Measurements from ENCODE around the gene DDX51.
A peak's percentile ranks its signal among the peaks of the same experiment; 100 is the strongest.
"Not testable (repeated sequence)": the region's sequence is repeated elsewhere in the genome, so short reads cannot be mapped to it uniquely, and the experiment has no call there.

DDX51 gene

DNA sequence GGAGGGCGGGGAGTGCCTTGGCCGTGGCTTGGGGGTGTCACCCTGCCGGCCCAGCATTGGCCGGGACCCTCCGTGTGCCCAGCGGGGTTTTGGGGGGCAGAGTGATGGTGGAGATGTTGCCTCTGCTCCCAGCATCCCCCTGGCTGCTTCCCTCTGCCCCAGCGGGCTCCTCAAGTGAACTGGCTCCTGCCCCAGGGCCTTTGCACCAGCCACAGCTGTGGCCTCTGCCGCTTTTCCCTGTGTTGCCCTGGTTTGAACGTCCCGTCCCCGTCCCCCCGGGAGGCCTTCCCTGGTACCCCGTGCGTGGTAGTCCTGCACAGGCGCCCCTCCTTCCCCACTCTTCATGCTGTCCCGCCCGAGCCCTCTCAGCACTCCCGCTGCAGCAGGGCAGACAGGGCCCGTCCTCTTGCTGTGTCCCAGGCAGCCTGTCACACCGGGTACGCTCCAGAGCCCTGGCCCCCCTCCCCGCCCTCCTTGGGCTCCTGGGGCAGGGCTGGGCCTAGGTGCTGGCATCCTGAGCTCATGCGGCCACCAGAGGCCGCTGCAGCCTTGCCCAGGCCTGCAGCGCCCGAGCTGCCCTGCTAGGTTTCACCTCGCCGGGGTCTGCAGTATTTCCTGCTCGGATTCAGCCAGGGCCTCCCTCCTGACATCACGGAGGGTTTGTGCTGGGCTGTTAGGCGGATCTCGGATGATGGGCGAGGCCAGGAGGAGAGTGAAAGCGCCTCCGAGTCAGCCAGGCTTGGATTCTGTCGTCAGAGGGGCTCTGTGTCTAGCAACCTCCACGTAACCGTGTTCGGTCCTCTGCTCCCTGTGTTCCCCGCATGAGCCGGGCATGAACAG is 9.6 kb upstream of the DDX51 start:
- peak; percentile 72 for DNase-seq

DNA sequence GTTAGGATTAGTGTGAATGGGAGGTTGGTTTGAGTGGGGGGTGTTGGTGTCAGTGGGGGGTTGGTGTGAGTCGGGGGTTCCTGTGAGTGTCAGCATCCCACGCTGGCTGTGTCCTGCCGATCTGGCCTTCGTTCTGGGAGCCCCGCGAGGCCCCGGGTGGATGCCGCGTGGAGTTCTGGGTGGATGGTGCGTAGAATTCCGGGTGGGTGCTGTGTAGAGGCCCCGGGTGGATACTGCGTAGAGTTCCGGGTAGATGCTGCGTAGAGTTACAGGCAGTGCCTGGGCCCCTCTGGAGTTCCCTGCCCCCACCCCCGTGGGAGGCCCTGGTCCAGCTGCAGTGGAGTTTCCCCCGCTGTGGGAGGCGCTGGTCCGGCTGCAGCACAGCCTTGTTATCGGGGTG is 8.8 kb upstream of the DDX51 start:
- DNase-seq: no peak

DNA sequence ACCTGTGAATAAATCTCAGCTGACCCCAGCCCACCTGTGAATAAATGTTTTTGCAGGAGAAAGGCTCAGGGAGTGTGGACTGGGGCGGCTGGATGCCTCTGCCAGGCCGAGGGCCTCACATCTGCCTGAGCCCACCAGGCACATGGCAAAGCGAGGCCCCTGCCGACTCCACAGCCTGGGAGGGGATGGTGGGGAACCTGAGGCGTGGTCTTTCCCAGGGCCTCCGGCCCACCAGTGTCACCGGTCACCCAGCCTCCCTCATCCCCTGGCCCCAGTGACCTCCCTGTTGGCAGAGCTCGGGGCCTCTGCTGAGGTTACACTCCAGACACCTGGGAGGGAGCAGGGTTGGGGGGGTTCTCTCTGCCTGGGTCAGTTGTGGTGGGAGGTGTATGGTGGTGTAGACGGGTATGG is 8.3 kb upstream of the DDX51 start:
- no peak for DNase-seq

DNA sequence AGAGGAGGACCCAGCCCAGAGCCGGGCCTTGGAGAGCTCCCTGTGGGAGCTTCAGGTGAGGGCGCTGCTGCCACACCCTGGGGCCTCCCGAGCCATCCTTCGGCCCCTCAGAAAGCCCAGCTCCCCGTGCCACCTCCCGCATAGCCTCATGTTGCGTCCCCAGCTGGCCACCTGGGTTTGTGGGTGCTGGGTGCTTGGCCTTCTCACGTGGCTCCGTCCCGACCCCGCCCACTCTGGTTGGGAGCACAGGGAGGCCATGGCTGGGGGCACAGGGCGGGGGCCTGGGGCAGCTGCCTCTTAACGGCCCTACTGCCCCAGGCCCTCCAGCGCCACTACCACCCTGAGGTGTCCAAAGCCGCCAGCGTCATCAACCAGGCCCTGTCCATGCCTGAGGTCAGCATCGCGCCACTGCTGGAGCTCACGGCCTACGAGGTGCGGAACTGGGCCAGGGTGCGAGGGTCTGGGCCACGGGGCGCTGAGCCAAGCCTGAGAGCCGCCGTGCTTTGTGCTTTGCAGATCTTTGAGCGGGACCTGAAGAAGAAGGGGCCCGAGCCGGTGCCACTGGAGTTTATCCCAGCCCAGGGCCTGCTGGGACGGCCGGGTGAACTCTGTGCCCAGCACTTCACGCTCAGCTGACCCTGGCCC is 7.8 kb upstream of the DDX51 start:
- no peak for DNase-seq

DNA sequence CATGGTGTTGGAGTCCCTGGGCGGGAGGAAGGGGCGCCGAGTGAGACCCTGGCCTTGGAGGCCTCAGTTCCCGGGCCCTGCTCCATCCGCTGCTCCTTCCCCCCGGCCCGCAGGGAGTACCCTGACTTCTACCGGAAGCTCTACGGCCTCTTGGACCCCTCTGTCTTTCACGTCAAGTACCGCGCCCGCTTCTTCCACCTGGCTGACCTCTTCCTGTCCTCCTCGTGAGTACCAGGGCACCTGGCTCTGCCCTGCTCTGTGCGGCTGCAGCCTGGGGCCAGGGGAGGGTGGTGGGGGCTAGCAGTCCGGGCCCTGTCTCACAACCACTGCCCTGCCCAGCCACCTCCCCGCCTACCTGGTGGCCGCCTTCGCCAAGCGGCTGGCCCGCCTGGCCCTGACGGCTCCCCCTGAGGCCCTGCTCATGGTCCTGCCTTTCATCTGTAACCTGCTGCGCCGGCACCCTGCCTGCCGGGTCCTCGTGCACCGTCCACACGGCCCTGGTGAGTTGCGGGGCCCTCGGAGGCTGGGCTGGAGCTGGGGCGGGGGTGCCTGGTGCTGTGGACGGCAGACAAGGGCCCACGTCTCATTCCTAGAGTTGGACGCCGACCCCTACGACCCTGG is 7.1 kb upstream of the DDX51 start:
- DNase-seq: no peak

DNA sequence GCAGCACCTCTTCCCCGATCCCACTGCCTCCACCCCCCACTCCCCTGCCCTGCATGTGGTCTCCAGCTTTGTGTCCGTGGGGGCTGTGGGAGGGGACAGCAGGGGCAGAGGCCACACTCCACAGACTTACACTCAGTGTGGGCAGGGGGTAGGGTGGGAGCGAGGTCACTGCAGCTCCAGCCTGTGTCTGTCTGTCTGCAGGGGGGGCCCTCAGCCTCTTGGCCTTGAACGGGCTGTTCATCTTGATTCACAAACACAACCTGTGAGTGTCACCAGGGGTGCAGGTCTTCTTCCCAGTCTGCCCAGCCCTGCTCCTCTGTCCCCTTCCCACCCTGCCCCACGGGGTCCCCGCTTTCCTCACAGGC is 6.6 kb upstream of the DDX51 start:
- no peak for DNase-seq

DNA sequence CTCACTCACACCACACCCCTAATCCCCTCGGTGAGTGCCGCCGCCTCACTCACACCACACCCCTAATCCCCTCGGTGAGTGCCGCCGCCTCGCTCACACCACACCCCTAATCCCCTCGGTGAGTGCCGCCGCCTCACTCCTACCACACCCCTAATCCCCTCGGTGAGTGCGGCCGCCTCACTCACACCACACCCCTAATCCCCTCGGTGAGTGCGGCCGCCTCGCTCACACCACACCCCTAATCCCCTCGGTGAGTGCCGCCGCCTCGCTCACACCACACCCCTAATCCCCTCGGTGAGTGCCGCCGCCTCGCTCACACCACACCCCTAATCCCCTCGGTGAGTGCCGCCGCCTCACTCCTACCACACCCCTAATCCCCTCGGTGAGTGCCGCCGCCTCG is 5.4 kb upstream of the DDX51 start:
- DNase-seq: not testable (repeated sequence)

DNA sequence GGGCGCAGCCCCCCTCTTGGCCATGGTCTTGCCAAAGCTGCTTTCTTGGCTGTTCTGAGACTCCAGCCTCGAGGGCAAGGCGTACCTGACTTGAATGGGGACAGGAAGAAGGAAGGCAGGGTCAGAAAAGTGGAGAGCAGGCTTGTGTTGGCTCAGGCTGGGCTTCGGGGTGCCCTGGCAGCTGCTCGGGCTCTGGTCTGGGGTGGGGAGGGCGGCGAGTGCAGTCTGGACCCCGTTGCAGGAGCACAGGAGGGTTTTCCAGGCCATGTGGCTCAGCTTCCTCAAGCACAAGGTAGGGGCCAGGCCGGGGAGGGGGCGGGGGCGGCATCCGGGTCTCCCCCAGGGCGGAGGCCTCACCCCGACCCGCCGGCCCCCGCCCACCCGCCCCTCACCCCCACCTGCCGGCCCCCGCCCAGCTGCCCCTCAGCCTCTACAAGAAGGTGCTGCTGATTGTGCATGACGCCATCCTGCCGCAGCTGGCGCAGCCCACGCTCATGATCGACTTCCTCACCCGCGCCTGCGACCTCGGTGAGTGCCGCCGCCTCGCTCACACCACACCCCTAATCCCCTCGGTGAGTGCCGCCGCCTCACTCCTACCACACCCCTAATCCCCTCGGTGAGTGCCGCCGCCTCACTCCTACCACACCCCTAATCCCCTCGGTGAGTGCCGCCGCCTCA is 4.4 kb upstream of the DDX51 start:
- DNase-seq: no peak

DNA sequence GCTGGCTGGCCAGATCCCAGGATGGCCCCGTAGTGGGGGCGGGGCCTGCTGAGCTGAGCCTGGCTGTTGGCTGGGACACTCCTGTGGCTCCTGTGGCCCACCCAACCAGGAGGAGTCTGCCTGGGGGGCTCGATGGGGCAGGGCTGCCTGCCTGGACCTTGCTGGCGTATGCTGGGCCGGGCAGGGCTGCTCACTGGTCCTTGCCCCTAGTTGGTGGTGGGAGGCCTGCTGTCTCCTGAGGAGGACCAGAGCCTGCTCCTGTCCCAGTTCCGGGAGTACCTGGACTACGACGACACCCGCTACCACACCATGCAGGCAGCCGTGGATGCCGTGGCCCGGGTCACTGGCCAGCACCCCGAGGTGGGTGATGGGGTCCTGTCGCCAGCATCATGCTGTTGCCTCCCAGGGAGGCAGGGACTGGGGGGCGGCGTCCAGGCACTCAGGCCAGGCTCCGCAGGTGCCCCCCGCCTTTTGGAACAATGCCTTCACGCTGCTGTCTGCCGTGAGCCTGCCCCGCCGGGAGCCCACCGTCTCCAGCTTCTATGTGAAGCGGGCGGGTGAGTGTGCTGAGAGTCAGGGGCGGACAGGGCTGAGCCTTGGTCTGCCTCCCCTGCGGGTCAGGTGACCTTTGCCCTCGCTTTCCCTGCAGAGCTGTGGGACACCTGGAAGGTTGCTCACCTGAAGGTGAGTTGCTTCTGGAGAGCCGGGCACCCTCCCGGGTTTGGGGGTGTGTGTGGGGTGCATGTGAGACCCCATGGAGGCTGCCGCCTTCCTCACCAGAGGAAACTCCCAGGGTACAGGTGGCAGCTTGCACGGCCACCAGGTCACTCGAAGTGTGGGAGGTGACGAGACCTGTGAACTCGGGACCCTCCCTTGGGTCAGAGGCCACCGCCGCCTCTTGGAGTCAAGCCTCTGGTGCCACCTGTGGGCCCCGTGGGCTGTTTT is 3.6 kb upstream of the DDX51 start:
- no peak for DNase-seq

DNA sequence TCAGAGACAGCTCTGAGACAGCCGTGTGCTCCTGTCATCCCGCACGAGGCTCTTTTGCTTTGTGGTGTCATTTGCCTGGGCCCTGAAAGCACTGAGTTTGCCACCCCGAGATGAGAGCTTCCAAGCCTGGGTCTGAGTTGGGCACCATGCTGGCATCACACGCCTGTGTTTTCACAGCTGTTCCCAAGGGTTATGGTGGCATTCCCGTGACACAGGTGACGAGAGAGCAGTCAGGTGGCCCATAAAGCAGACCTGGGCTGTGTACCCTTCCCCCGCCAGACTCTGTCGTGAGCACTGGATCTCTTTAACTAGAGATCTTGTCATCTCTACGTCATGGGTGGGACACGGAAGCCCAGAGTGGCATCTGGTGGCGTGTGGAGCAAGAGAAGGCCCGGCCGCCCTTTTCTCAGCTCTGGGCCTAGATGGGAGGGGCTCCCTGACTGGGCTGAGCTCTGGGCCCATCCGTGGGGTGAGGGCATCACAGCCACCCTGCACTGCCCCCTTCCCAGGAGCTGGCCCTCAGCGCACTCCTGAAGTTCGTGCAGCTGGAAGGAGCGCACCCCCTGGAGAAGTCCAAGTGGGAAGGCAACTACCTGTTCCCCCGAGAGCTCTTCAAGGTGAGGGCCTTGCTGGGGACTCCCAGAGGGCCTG is 2.8 kb upstream of the DDX51 start:
- DNase-seq: no peak

DNA sequence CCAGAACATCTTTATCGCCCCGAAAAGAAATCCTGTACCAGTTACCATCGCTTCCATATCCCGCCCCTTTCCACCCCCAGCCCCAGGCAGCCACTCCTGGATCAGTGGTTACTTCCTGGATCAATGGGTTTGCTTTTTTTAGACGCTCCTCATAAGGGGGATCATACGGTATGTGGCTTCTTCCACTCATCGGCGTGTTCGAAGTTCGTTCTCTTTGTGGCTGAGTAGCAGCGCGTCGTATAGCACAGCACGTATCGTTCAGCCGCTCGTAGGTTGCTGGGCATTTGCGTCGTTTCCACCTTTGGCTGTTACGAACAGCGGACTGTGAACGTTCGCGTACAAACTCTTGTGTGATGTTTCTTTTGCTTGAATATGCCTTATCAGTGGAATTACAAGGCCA is 2.0 kb upstream of the DDX51 start:
- no peak for DNase-seq

DNA sequence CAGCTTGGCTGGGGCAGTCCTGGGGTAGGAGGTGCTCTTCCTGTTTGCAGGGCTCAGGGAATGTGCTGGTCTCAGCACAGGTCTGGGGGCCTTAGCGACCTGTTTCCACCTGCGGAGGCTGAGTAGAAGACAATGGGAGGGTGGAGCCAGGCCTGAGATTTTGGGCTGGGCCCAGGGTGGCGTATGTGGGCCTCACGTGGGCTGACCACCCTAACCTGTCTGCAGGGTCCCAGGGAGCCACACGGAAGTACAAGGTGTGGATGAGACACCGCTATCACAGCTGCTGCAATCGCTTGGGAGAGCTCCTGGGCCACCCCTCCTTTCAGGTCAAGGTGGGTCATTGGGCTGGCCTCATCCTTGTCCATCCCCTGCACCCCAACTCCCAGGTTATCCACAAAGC is 1.2 kb upstream of the DDX51 start:
- no peak for DNase-seq

DNA sequence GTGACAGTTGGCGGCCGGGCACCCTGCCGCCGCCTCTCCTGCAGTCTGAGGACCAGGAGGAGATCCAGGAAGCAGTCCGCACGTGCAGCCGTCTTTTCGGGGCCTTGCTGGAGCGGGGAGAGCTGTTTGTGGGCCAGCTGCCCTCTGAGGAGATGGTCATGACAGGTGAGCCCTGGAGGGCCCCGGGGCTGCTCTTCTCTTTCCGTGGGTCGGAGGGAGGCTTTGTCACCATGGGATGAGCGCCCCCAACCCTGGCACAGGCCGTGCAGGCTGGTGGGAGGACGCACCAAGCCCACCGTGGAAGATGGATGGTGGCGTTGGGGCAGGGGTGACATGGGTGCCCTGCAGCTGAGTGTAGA is 670 bp upstream of the DDX51 start:
- DNase-seq: no peak

DNA sequence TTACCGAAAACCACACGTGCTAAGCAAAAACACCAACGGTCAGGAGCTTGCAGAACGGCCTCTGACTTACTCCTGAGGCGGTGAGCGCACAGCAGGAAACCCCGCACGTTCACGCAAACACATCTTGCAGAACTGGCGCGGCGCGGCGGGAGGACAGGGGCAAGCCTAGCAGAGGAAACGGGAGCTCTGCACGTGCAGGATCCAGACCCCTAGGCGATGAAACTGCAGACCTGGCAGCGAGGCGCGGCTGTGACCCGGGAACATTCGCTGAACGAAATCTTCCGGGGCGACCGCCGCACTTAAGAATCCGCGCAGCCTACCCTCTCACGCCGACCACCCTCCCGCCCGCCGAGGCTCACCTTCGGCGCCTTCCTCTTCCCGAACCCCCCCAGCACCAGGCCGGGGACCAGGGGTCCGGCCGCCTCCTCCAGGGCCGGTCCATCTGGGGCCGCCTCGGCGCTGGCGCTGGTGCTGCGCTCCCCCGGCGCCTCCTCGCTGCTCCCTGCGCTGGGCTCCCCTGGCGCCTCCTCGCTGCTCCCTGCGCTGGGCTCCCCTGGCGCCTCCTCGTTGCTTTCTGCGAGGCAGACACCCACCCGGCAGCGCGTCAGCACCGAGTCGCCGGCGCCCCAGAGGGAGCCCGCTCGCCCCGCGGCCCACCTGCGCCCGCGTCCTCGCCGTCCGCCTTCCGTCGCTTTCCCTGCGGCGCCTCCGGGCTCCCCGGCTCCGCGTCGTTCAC is 615 bp downstream of the DDX51 start:
- no peak for DNase-seq

DNA sequence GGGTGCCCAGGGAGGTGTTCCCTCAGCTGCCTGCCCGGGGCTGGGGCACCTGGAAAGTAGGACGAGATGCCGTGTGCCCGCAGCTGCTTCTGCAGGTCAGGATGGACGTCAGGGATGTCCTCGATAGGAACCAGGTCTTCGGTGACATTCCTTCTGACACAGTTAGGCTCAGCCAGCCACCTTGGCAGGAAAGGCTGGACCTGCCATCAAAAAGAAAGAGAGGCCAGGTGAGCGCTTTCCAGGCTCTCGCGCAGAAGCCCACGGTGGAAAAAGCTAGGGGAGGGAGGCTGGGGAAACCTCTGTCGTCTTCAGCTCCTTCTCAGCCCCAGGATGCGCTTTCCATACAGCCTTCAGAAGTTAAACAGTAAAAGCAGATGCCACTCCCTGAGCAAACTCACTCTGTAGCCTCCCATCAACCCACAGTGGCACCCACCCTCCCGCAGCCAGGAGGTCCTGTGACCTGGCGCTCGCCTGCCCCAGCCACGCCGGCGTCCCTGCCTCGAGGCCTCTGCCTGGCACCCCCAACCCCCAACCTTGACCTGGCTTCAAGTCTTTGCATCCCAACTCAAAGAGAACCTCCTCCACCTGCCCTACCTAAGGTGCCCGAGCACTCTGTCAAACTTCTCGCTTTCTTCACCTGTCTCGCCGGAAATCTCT is 1.3 kb downstream of the DDX51 start:
- no peak for DNase-seq

DNA sequence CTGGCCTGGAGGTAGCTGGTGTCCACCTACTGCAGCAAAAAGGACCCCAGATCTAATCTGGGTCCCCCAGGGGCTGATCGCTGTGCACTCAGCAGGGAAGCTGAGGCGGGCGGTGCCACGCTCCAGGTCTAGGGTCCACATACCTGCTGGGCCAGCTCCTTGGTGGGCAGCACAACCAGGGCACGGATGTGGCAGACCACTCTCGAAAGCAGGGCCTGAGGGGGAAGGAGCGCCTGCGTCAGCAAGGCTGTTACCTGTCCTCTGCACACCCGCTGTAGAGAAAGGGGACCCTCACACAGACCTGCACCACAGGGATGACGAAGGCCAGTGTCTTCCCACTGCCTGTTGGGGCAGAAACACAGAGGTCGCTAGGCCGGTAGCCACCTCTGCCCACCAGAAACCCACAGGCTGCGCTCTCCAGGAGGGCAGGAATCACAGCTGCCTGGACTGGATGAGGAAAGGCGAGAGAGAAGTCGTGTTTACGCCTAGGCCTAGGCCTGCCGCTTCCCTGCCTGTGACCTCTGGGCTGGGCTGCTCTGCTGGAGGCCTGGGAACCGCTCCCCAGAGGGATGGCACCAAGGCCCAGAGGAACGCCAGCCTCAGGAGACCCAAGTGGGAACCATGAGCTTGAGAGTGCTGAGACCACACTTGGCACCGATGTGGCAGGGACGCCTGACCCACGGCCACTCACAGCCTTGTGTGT is 2.0 kb downstream of the DDX51 start:
- DNase-seq: no peak

DNA sequence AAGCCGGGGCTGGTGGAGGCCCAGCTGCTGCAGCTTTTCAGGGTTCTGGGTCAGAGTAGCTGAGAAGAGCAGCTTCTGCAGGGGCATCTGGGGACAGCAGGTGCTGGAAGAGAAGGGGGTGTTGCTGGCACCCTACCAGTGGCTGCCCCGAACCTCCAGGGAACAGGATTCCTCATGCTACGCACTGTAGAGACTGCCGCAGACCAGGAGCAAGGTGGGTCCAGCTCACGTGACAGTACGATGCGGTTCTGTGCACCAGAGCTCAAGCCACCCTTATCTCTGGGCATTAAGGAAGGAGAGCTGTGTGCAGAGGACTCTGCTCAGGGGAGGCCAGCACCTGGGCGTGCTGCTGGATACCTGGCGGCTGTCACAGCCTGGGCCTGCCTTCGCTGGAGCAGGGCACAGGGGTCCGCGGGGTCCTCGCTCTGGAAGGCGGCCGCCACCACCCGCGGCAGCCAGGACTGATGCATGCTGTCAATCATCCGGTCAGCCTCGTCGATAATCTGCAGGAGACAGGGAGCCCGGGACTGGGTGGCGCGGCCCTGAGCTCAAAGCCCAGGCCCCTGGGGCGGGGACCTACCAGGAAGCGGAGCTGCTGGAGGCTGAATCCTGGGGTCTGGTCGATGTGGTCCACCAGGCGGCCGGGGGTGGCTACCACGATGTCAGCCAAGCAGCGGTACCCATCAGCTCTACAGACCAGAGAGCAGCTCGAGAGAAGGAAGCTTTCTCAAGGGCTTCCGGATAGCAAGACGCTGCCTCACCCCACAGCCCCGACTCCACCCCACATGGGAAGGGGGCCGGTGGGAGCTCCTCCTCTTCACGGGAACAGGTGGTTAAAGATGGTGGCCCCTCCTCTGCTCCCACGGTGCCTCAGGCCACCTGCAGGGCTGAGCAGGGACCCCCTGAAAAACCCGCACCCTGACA is 2.9 kb downstream of the DDX51 start:
- no peak for DNase-seq

DNA sequence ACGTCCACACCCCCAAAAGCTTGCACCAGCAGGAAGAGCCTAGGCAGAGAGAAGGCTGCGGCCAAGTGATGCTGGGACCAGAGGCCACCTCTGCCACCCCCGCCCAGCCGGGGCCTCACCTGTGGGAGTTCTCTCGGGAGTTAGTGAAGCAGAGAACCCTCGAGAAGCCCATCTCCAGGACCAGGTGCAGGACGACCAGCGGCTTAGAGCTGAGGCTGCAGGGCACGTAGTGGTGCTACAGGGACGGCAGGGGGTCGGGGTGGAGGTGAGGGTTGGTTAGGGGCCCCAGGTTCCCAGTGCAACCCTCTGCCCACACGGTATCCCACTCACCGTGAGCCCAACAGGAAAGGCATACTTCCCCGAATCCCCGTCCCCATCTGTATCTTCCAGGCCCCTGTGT is 3.6 kb downstream of the DDX51 start:
- DNase-seq: no peak

DNA sequence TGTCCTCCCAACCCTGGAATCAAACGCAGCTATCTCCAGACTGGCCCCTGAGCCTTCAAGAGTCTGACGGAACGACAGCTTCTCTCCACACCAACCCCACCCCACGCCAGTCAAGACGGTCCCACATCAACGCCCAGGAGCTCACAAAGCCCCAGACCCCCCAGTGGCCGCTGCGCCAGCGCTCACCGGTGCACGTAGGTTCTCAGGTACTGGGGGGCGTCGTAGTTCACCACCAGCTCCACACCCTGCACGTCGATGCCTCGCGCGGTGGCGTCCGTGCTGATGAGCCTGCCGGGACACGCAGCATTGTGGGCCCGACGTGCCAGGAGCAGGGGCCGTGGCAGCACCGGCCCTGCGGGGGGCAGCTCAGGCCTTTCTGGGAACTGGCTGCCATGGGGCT is 4.2 kb downstream of the DDX51 start:
- DNase-seq: no peak

Measured in CD4-positive, alpha-beta T cell treated with Interferon gamma for 1 hour (primary cell).